ENCODE data around the gene CSNK1G3.

DNA sequence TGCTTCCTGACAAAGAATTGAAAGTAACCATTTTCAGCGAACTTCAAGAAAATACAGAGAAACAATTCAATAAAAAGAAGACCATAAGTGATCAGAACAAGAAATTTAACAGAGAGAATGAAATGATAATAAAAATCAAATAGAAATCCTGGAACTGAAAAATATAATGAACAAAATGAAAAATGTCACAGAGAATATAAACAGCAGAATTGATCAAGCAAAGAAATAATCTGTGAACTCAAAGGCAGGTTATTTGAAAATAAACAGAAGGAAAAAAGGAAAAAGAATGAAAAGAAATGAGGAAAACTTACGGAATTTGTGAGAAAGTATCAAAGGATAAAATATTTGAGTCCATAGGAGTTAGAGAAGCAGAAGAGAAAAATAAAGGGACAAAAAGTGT lies 114.1 kb downstream of the CSNK1G3 start:
- TF ChIP-seq GATA2 (IDR thresholded peaks at IDR 0.05; ENCODE audit: low read depth, low read length) (no peak), GATA3 (IDR thresholded peaks at IDR 0.05; ENCODE audit: low read depth, low read length) (no peak)

All from SH-SY5Y (cell line).